GM12864 (cell line): ENCODE data around the gene INSRR.

Source experiments
- DNase-seq: peaks from one replicate; pipeline ENCODE4 v3.0.0-alpha.2; 2011; ENCODE audit warnings: low read depth
- H3K4me3 ChIP-seq: 2 replicates; pipeline ENCODE4 v1.5.1; 2011; ENCODE audit warnings: mild to moderate bottlenecking, low read depth, low read length, control low read depth
- CTCF ChIP-seq: IDR thresholded peaks from 2 replicates; pipeline ENCODE4 v1.5.1; 2011; ENCODE audit warnings: low read depth, mild to moderate bottlenecking, moderate library complexity, low read length, control low read depth, inconsistent platforms; ENCODE audit errors: missing control alignments

Gene INSRR

GRCh38 chr1:156812293-156812990 is 46.5 kb downstream of the INSRR start:
- DNase-seq = no peak
- TF ChIP-seq CTCF = no peak
- no peak overlapping the region for H3K4me3 ChIP-seq

- H3K4me3 ChIP-seq = no peak overlapping the region
- no peak for DNase-seq
- TF ChIP-seq CTCF = no peak
These were observed 47.7 kb downstream of the INSRR start for GRCh38 chr1:156811168-156811567.

- TF ChIP-seq CTCF = no peak
- DNase-seq = no peak
- H3K4me3 ChIP-seq = no peak overlapping the region
These were observed 49.1 kb downstream of the INSRR start for GRCh38 chr1:156809711-156810366.

- no peak overlapping the region for H3K4me3 ChIP-seq
- TF ChIP-seq CTCF = no peak
- DNase-seq = no peak
These were observed 49.6 kb downstream of the INSRR start for GRCh38 chr1:156809281-156809680.

GRCh38 chr1:156808186-156809030 is 50.5 kb downstream of the INSRR start:
- TF ChIP-seq CTCF = no peak
- DNase-seq = no peak
- H3K4me3 ChIP-seq = no peak overlapping the region

GRCh38 chr1:156807627-156808026 is 51.3 kb downstream of the INSRR start:
- H3K4me3 ChIP-seq = no peak overlapping the region
- DNase-seq = no peak
- TF ChIP-seq CTCF = no peak
